NB4 (cell line): ENCODE data around the gene DSCAML1.

Source experiments
- MYC ChIP-seq: IDR thresholded peaks from 2 replicates; pipeline ENCODE4 v1.6.1; 2011; ENCODE audit warnings: low read depth, low read length
- POLR2A ChIP-seq: IDR thresholded peaks from 2 replicates; pipeline ENCODE4 v1.6.1; 2011; ENCODE audit warnings: mild to moderate bottlenecking; ENCODE audit not compliant: insufficient read length; ENCODE audit errors: extremely low read depth
- TF ChIP-seq, protein P1 (sequence below): IDR thresholded peaks from one replicate; pipeline ENCODE4 v1.5.1; 2012; ENCODE audit warnings: low read depth, low read length
- TF ChIP-seq, protein P2 (sequence below): IDR thresholded peaks from 2 replicates; pipeline ENCODE4 v1.6.1; 2011; ENCODE audit warnings: low read depth, low read length

DNA sequence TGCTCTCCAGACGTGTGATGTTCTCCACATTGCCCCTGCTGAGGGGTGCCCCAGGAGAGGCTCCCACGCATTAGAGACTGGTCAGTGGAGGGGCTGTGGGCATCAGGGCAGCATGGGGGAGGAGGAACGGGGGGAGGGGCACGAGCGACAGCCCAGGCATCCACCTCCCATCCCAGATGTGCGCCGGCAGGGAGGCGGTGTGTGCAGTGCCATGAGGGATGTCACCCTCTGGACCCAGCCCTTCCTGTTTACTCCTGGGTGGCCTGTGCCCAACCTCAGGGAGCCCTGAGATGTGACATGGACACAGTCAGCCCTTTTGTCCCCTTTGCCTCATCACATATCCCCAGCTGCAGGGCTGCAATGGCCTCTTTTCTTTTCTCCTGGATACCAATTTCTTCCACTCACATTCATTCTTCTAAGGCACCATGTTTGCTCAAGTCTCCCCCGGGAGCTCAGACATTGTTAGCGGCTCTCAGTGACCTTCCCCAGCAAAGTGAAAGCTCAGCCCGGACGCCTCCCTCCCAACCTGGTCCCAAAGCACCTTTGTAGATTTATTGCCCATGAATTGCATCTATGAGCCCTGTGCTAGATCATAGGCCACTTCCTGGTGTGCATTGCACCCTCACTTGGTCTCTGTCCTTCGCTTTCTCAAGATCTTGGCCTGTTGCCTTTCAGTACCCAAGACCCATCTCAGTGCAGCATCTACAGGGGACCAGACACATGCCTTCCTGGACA is 318.7 kb downstream of the DSCAML1 start:
- TF ChIP-seq, protein P1, sequence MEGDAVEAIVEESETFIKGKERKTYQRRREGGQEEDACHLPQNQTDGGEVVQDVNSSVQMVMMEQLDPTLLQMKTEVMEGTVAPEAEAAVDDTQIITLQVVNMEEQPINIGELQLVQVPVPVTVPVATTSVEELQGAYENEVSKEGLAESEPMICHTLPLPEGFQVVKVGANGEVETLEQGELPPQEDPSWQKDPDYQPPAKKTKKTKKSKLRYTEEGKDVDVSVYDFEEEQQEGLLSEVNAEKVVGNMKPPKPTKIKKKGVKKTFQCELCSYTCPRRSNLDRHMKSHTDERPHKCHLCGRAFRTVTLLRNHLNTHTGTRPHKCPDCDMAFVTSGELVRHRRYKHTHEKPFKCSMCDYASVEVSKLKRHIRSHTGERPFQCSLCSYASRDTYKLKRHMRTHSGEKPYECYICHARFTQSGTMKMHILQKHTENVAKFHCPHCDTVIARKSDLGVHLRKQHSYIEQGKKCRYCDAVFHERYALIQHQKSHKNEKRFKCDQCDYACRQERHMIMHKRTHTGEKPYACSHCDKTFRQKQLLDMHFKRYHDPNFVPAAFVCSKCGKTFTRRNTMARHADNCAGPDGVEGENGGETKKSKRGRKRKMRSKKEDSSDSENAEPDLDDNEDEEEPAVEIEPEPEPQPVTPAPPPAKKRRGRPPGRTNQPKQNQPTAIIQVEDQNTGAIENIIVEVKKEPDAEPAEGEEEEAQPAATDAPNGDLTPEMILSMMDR, result no peak
- no peak for TF ChIP-seq MYC
- TF ChIP-seq, protein P2, sequence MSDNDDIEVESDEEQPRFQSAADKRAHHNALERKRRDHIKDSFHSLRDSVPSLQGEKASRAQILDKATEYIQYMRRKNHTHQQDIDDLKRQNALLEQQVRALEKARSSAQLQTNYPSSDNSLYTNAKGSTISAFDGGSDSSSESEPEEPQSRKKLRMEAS, result no peak
- no peak for TF ChIP-seq POLR2A
